ENCODE measurements around the gene CHCHD2.
A peak's percentile ranks its signal among the peaks of the same experiment; 100 is the strongest.
"Not testable (repeated sequence)": the region's sequence is repeated elsewhere in the genome, so short reads cannot be mapped to it uniquely, and the experiment has no call there.

The CHCHD2 gene

DNA sequence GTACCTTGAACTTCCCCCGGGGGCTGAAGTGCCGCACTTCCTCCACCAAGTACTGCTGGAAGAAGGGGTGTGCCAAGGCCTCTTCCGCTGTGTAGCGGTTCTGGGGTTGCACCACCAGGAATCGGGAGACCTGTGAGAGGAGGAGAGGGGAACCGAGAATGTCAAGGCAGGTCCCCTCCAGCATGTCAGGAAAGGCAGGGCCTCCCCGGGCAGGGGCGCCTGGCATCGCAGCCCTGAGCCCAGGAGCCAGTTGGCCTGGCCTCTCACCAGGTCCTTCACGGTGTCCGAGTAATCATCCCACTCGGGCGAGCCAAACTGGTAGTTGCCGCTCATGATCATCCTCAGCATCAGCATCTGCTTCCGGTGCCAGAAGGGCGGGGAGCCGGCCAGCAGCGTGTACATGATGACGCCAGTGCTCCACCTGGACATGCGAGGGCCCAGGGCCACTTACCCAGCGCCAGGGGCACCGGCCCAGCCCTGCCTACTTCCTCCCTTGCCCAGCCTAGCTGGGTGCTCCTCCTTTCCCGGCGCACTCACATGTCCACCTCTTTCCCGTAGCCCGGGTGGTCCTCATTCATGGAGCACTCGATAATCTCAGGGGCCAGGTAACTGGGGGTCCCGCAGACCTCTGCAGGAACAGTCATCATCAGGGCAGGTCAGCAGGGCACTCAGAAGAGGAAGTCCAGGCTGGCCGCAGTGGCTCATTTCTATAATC lies 24.5 kb downstream of the CHCHD2 start:
- no peak for DNase-seq

DNA sequence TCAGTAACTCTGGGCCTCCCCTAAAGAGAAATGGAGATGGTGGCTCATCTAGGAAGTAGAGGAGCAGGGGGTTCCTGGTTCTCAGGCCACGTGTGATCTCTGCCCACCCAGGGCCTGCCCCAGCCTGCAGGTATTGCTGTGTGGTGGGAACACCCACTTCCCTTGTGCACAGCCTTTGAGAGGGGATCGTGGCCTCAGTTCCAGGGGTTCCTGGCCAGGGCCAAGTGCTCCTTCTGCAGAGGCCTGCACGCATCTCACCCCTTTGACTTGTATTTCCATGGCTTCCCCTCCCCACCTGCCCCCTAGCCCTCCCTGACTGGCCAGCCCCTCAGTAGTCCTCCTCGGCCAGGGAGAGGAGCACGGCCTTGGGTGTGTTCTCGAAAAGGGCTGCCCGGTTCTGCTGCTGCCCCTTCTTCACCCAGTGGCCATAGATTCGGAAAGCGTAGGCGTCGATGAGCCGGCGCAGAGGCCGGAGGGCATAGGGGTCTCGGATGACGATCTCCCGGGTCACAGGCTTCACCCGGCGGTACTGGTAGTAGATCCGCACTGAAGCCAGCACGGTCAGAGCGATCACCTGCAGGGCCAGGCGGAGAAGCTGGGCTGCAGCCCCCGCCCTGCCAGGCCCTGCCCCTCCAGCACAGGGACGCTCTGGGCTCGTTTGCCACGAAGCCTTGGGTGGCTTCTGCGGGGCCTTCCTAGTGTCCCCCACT lies 25.4 kb downstream of the CHCHD2 start:
- not testable (repeated sequence) for DNase-seq

DNA sequence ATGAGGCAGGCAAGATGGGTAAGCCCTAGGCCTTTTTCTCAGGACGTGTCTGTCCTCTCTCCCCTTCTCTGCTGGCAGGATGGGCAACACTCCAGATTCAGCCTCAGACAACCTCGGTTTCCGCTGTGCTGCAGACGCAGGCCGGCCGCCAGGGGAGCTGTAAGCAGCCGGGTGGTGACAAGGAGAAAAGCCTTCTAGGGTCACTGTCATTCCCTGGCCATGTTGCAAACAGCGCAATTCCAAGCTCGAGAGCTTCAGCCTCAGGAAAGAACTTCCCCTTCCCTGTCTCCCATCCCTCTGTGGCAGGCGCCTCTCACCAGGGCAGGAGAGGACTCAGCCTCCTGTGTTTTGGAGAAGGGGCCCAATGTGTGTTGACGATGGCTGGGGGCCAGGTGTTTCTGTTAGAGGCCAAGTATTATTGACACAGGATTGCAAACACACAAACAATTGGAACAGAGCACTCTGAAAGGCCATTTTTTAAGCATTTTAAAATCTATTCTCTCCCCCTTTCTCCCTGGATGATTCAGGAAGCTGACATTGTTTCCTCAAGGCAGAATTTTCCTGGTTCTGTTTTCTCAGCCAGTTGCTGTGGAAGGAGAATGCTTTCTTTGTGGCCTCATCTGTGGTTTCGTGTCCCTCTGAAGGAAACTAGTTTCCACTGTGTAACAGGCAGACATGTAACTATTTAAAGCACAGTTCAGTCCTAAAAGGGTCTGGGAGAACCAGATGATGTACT lies 26.7 kb downstream of the CHCHD2 start:
- peak; percentile 58 for DNase-seq

DNA sequence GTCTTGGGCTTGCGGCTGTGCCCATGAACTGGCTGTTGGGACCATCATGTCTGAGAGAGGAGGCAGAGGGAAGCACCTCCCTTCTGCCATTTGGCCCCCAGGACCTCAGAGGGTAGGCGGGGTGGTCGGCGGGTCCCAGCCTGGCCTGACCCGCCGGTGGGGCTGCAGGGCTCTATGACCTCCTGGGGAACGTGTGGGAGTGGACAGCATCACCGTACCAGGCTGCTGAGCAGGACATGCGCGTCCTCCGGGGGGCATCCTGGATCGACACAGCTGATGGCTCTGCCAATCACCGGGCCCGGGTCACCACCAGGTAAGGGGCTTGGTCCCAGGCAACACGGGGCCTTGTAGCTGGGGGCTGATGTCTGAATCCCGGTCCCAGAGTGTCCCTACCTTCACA lies 28.1 kb downstream of the CHCHD2 start:
- no peak for DNase-seq

DNA sequence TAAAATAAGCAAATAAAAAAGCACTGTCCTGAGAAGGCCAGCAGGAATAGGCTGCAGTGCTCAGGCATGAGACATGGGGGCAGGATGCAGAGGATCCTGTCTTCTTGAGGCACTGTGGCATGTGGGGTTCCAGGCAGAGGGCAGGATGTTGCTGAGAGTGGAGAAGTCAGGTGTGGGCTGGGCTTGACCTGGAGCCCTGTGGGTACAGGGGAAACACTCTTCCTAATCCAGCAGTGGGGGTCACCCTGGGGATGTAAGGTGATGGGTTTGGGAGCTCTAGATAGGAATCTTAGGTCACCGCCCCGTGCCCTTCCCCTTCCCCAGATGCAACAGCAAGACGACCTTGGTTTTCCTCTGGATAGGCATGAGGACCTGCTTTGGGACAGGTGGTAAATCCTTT lies 28.6 kb downstream of the CHCHD2 start:
- DNase-seq: no peak

DNA sequence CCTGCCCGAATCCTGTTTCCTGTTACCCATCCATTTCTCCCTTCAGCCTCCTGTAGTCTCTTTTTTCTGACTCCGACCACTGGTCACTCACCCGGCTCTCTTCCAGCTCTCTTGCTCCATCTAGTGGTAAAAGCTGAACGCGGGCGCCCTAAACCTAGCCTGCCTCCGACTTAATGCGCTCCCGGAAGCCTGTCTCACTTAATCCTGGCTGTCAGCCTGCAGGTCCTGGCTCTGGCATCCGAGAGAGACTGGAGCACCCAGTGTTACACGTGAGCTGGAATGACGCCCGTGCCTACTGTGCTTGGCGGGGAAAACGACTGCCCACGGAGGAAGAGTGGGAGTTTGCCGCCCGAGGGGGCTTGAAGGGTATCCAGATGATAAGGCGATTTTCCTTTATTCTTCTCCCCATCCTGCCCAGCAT lies 31.9 kb downstream of the CHCHD2 start:
- DNase-seq: peak; percentile 44

DNA sequence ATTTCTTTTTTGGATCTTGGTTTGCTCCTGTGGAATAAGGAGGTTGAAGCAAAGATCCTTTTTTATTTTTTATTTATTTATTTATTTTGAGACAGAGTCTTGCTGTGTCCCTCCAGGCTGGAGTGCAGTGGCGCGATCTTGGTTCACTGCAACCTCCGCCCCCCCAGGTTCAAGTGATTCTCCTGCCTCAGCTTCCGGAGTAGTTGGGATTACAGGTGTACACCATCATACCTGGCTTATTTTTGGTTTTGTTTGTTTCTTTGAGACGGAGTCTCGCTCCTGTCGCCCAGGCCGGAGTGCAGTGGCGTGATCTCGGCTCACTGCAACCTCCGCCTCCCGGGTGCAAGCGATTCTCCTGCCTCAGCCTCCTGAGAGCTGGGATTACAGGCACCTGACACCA lies 39.9 kb downstream of the CHCHD2 start:
- not testable (repeated sequence) for DNase-seq

DNA sequence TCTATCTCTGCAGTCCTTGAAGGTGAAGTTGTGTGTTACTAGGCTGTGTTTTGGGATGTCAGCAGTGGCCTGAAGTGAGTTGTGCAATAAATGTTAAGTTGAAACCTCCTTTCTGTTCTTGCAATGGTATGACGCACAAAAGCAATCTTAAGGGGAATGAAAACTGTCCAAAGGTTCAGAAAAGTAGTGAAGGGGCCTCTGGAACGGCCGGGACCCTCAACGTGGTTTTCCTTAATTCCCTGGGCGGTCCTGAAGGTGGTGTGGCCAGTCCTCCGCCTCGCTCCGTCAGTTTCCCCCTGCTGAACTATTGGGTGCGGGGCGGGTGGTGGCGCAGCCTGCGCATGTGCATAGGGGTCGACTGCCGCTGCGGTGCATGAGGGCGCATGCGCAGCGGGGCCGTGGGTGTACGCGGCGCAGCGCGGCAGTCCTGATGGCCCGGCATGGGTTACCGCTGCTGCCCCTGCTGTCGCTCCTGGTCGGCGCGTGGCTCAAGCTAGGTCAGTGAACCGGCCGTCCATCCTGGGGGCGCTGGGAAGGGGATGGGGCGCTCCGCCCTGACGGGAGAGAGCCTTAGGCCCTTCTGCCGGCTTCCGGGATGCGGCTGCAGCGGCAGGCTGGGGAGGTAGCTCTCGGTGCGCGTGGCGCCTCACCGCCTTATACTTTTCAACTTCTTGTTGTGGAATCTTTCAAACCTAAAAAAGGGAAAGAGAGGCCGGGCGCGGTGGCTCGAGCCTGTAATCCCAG lies 42.2 kb downstream of the CHCHD2 start, which contains the start of gene SUMF2:
Gene SUMF2 (plus strand): TSS at position 405 of the 744 bp plus-strand sequence. CDS start 26 bp downstream, at position 431.
- DNase-seq: peak; percentile 71

DNA sequence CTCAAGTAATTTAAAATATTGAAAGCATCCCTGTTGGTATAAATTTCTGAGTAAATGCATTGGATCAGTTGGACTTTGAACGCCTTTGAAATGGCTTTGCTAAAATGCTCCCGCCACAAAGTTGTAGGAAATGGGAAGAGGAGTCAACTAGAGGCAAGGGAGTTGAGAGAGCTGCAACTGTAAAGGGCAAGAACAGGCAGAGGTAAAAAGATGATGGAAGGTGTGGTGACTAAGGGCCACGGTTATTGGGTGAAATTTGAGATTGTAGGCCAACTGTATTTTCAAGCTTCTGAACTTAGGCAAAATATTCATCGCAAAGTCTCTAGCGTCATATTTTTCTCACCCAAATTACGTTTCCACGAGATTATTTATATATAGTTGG lies 42.8 kb downstream of the CHCHD2 start:
- no peak for DNase-seq

DNA sequence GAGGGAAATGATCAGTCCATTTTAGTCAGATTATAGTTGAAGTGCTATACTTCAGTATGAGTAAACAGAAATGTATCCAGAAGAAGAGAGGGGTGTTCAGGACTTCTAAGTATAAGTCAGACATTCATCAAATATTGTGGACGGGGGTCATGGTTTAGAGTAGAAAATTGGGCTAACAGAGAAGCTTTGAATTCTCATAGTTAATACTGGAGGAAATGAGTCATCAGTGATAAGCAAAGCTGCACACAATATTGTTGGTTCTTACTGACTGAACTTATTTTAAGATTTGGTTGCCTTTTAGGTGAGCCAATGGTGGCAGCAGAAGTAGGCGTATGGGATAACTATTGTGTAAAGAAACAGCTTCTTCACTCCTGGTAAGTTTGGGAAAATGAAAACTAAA lies 43.9 kb downstream of the CHCHD2 start:
- DNase-seq: no peak

DNA sequence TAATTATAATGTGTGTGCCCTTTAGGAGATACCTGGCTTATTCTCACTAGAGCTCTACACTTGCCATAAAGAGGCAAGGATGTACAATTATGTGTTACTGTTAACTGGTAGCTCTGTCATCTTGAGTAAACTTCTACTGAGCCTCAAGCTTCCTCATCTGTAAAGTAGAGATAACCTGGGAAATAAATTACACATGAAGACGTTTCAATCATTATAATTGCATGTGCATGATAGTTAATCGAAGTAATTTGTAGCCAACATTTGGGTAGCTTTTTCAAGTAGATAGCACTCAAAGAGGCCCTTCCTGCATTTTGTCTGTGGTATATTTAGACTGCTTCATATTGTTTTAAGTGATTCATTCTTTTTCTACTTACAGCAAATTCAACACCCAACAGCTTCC lies 52.3 kb downstream of the CHCHD2 start:
- DNase-seq: no peak

DNA sequence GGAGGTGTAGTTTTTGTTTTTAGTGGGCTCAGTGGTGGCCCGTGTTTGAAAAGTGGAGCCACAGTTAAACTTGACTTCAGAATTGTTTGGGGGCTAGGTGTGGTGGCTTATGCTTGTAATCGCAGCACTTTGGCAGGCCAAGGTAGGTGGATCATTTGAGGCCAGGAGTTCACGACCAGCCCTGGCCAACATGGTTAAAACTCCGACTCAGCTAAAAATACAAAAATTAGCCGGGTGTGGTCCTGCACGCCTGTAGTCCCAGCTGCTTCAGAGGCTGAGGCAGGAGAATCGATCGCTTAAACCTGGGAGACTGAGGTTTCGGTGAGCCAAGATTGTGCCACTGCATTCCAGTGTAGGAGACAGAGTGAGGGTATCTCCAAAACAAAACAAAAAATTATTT lies 52.9 kb downstream of the CHCHD2 start:
- no peak for DNase-seq

All from NCI-H446 treated with DMSO at 0.1 percent for 48 hours (cell line).